CD4-positive, alpha-beta T cell treated with Interleukin-15 for 1 hour (primary cell): ENCODE data around the gene RIPK3.
"Not testable (repeated sequence)": the region's sequence is repeated elsewhere in the genome, so short reads cannot be mapped to it uniquely, and the experiment has no call there.

ENCODE experiments used
- DNase-seq: peaks from one replicate; pipeline ENCODE4 v3.0.0-alpha.2; 2020

Gene RIPK3

DNA sequence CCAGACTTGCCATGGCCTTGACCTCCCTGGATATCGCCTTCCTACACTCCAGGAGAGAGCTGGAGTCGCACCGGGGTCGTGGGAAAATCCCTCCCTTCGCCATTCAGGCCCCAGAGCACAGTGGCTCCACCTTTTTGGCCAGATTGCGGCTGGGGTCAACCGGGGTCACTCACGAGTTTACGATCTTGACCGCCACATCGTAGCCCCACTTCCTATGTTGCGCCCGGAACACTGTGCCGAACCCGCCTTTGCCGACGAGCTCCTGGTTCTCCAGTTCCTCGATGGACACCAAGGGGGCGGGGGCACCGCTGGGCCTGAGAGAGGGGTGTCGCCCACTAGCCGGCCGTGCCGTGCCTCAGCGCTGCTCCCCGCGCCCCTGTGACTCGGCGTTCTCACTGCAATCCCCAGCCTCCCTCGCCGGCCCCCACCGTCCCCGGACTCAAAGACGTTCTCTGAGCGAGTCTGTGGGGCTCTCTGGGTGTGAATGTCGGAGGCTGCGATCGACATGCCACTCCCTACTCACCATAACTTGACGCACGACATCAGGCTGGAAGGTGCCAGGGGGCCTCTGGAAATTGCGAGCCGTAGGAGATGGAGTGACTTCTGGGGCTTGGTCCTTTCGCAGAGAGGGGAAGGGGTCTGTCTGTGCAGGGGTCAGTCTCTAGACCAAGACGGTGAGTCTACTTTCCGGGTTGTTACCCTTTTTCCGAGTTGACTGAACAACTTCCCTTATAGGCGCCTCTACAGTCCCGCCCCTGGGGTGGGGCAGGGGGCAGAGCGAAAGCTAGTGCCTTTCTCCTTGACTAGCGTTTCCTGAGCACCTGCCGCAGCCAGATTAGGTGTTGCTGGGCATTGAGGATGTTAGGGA is at the start of gene RIPK3:
Gene RIPK3 (minus strand): TSS at position 708 of the 868 bp plus-strand sequence. CDS start 165 bp downstream, at position 543.
- peak; percentile 64 for DNase-seq

DNA sequence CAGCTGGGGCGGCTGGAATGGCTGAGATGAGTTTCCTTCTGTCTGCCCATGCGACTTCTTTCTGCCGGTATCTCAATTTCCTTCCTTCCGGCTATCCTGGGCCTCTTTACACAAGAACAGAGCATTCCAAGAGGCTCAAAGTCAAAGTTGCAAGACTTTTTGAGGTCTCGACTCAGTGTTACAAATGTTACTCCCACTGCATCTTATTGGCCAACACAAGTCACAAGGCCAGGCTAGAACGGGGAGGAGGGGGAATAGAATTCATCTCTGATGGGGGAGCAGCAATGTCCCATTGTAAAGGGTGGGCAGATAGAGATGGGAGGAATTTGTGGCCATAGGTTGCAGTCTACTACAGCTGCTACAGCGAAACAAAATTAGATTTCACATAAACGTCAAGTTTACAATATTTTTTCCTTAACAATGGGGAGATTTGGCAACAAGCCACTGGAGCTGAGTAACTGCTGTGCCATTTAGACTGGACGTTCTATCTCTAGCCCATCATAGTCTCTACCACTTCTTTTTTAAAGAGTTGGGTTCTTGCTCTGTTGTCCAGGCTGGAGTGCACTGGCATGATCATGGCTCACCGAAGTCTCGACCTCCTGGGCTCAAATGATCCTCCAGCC is 49.5 kb upstream of the RIPK3 start:
- no peak for DNase-seq

DNA sequence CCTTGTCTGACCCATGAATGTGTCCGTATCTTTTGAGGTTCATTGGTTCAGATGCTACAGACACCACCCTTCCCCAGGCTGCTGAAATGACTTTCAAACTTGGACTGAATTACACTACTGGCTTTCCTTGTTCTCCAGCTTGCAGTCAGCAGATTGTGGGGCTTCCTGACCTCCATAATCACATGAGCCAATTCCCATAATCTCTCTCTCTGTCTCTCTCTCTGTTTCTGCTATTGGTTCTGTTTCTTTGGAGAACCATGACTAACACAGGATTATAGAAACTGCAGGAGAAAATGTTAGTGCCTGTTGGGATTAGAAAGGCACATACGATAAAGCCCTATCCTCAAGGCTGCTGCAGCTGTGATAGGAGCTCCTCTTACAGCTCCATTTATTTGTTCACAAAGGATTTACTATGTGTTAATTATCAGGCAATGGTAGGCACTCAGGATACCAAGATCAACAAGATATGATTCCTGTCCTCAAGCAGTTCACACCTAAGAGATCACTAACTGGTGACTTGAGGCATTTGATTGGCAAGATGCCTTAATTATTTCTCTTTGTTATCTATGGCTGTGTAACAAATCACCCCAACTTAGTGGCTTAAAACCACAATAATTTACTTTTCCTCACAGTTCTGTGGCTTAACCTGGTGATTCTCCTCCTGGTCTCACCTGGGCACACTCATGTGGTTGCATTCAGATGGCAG is 48.8 kb upstream of the RIPK3 start:
- DNase-seq = no peak

GRCh38 chr14:24387579-24387978 is 47.8 kb upstream of the RIPK3 start:
- DNase-seq = not testable (repeated sequence)

- DNase-seq = no peak
These were observed 47.2 kb upstream of the RIPK3 start for GRCh38 chr14:24387009-24387345.

DNA sequence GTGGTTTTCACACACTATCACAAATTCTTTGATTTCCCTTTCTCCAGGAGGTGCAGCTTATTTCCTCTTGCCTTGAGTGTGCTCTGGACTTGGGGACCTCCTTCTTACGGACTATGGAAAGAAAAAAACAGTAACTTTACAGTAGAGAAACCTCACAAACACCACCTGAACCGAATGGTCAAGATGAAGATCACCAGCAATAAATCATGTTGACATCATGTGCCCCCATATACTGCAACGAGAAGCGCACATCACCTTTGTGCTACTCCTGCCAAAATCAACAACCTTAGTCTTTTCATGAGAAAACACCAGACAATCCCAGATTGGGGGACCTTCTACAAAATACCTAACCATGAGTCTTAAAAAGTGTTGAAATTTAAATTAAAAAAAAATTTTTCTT is 45.7 kb upstream of the RIPK3 start:
- DNase-seq = no peak

DNA sequence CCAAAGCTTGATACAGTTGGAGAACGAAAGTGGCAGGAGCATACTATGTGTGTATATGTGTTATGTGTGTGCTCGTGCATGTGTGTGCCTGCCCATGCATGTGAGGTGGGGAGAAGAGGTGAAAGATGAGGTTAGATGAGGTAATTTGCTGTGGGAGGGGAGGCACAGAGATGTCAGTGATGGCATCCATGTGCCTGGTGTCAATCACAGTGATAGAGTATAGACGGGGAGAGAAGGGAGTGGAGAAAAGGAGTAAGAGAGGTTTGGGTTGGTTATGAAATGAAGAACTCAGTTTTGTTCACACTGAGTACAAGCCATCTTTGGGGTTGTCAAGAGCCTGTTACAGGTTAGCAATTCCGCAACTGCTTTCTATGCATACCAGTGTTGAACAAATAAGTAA is 44.4 kb upstream of the RIPK3 start:
- no peak for DNase-seq

DNA sequence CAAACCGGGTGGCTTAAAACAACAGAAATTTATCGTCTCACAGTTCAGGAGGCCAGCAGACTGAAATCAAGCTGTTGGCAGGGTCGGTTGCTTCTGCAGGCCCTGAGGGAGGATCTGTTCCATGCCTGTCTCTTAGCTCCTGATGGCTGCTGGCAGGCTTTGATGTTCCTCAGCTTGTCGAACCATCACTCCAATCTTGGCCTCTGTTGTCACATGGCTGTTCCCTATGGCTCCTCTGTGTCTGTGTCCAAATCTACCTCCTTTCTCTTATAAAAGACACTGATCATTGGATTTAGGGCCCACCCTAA is 42.2 kb upstream of the RIPK3 start:
- no peak for DNase-seq

DNA sequence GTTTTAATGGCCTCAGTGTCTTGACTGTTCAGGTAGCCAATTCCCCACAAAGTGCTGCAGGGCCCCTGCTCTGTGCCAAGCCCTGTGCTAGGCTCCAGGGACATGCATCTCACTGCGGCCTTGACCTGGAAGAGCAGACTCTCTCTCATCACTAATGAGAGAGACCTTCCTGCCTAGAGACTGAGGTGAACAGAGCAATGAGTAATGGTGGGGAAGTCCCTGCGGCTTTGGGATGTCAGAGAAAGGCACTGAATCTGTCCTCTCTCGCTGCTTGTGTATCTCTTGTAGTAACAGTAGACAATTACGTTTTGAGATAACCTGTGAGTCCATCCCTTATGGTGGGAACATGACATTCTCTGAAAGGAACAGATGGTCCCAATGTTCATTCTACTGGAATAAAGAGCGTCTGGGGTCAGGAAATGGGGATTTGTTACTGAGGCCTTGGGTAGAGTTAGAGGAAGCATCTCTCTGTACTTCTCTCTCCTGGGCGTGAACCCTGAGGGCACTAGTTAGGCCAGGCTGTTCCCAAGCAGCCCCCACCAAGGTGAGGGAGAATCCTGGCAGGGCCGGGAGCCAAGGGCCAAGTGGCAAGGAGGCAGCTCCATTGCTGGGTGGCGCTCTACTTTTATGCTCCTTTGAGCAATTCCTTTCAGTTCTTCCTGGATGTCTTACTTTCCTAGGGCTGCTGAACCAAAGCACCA is 41.7 kb upstream of the RIPK3 start:
- DNase-seq = no peak

- DNase-seq = no peak
These were observed 40.3 kb upstream of the RIPK3 start for GRCh38 chr14:24379907-24380730.

GRCh38 chr14:24378981-24379906 is 39.5 kb upstream of the RIPK3 start:
- no peak for DNase-seq

- no peak for DNase-seq
These were observed 38.5 kb upstream of the RIPK3 start for GRCh38 chr14:24378327-24378726.

GRCh38 chr14:24377657-24378056 is 37.9 kb upstream of the RIPK3 start:
- no peak for DNase-seq

DNA sequence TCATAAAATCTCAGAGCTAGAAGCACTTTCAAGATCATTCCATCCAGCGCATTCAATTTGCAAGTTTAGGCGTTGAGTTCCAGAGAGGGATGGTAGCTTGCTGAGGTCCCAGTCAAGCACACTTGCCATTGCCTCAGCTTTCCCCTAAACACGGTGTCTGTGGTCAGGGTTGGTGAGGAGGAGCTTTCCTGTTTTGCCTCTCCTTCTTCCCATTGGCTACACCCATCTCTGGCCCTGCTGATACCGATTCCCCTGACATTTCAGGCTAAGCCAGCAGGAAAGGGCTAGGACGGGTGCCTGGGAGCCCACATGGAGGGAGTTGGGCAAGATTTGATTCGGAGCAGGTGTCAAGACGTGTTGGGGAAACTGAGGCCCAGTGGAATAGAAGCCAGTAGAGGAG is 37.3 kb upstream of the RIPK3 start:
- DNase-seq = no peak

GRCh38 chr14:24376448-24377070 is 36.8 kb upstream of the RIPK3 start:
- no peak for DNase-seq

DNA sequence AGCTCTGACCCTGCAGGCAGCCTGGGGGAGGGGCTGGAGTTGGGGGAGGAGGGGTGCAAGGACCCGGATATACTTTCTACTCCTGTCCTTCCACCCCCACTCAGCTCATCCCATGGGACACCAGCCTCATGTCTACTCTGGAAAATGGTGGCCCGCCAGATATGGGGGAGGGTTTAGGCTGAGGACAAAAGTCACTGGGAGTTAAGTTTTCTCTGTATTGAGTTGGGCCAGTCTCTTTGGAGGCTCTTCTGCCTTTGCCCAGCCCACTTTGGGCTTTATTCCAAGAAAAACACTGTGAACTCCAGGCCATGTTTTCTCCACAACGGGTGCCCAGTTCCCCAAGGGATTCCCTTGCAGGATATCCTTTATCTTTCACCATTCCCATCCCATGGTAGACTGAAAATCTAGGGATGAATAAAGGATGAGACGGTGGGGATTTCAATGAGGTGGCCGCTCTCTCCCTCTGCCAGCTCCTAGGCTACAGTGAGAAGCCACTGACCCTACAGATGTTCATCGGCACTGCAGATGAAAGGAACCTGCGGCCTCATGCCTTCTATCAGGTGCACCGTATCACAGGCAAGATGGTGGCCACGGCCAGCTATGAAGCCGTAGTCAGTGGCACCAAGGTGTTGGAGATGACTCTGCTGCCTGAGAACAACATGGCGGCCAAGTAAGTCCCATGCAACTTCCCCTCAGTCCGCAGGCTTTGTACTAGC is 33.1 kb upstream of the RIPK3 start:
- no peak for DNase-seq

DNA sequence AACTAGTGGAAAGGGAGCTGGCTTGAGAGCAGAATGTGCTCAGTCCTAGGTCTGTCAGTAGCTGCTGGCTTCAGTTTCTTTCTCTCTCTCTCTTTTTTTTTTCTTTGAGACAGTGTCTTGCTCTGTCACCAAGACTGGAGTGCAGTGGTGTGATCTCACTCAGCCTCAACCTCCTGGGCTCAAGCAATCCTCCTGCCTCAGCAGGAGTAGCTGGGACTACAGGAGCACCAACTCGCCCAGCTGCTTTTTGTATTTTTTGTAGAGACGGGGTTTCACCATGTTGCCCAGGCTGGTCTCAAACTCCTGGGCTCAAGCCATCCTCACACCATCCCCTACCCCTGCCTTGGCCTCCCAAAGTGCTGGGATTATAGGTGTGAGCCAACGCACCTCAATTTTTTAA is 31.8 kb upstream of the RIPK3 start:
- DNase-seq = not testable (repeated sequence)

- no peak for DNase-seq
These were observed 31.0 kb upstream of the RIPK3 start for GRCh38 chr14:24370748-24371147.

GRCh38 chr14:24369907-24370687 is 30.3 kb upstream of the RIPK3 start:
- DNase-seq = no peak
